GM12873 (cell line): ENCODE measurements around the gene EEF2.

Source experiments
- TF ChIP-seq, protein P1 (sequence below): IDR thresholded peaks from 2 replicates; pipeline ENCODE4 v1.5.1; 2012; ENCODE audit warnings: low read depth, mild to moderate bottlenecking, moderate library complexity, low read length, control low read depth; ENCODE audit not compliant: insufficient read depth; ENCODE audit errors: missing control alignments

EEF2 gene

DNA sequence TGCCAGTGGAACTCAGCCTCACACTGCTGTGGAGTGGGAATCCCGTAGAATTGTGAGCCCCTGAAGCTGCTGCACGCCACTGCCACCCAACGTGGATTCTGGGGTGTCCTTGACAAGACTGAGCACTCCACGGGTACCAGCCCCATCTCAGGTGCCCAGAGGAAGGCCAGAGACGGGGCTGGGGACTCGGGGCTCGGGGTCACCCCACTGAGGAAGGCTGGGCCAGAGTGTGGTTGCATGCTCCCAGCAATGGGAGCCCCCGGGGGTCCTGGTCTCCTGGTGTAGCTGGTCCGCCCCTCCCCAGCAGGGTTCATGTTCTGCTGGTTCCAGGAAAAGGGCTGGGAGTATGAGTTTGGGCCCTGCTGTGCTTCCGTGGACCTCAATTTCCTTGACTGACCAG lies 29.6 kb downstream of the EEF2 start:
- TF ChIP-seq, protein P1, sequence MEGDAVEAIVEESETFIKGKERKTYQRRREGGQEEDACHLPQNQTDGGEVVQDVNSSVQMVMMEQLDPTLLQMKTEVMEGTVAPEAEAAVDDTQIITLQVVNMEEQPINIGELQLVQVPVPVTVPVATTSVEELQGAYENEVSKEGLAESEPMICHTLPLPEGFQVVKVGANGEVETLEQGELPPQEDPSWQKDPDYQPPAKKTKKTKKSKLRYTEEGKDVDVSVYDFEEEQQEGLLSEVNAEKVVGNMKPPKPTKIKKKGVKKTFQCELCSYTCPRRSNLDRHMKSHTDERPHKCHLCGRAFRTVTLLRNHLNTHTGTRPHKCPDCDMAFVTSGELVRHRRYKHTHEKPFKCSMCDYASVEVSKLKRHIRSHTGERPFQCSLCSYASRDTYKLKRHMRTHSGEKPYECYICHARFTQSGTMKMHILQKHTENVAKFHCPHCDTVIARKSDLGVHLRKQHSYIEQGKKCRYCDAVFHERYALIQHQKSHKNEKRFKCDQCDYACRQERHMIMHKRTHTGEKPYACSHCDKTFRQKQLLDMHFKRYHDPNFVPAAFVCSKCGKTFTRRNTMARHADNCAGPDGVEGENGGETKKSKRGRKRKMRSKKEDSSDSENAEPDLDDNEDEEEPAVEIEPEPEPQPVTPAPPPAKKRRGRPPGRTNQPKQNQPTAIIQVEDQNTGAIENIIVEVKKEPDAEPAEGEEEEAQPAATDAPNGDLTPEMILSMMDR = no peak

DNA sequence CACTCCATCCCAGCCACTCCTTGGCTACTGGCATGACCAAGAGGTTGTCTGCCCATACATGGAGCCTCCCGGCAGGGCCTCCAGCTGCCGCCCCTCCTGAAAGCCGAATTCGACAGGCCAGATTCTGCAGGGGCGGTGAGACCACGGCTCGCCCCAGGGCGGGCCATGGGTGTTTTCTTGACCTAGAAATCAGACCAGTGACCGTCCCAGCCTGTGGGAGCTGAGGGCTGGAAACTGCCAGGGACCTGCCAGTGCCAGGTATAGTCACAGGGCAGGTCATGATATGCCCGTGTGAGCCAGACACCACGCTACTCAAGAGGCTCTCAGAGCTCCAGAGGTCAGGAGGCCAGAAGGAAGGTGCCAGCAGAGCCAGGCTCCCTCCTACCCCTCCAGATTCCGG lies 31.2 kb downstream of the EEF2 start:
- TF ChIP-seq, protein P1 = no peak

DNA sequence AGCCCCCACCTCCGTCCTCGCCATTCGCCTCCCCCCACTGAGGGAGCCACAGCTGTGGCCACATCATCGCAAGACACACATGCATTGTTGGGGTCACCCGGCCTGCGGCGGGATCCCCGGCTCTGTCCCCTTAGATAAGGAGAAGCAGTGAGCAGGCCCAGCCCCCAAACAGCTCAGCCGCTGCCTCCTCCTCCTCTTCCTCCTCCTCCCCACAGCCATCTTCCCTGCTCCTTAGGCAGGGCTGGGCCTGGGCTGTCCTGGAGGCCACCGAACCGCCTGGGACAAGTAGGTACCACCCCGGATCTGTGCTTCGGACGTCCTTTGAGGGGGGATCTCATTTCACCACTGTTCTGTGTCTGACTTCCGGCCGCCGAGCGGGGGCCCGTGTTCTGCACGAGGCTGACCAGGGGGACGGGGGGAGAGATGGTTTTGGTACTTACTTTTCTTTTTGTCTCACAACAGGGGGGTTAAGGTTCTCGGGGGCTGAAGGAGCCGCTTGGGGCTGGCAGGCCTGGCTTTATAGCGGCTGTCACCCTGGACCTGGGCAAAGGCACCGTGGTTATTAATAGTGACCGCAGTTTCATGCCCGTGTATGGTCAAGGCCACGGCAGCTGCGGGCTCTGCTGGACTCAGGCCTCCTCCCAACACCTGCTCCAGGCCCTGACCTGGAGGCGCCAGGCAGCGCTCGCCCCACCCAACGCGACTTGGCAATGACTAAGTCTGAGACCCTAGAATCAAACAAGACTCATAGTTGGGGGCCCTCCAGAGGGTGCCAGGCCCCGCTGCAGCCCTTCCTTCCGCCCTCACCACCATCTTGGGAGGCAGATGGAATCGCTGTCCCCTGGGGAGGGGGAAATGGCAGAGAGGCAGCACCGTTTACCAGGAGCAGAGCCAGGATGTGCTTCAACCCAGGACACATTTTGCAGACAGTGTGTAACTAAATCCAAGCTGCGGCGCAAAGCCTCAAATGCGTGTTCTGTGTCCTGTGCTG lies 34.1 kb downstream of the EEF2 start:
- TF ChIP-seq, protein P1 = no peak

DNA sequence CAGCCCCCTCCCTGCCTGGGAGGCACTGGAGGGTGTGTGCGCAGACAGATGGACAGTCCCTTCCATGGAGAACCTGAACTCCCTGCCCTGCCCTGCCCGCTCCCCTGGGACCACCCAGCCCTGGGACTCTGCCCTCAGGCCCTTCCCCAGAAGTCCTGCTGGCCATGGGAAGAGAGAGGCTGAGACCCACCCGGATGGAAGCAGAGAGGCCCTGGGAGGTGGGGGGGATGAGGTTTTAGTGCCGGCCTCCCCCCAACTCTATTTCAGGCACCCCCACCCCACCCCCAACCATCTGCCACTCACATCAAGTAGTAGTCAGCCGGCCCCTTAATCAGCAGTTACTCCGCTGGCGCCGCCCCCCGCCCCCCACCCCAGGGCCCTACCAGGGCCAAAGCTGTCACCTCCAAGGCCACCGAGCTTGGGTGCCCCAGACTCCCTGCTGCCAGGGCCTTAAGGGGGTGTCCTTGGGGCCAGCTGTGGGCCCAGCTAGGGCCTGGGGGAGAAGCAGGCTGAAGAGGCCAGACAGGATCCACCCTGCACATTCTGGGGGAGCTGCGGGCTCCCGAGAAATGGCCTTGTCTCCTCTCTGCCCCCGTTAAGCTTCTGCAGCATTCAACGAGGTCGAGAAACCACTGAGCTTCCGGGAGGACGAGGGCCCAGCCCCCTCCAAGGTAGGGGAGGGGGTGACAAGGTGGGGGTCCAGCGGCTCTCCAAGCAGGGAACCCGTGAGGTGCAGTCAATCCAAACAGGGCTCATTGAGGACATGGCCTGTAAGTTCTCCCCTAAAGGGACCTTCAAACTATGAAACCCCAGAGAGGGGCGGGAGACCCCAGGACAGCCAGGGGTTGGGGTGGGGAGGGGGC lies 35.0 kb downstream of the EEF2 start:
- TF ChIP-seq, protein P1 = no peak

DNA sequence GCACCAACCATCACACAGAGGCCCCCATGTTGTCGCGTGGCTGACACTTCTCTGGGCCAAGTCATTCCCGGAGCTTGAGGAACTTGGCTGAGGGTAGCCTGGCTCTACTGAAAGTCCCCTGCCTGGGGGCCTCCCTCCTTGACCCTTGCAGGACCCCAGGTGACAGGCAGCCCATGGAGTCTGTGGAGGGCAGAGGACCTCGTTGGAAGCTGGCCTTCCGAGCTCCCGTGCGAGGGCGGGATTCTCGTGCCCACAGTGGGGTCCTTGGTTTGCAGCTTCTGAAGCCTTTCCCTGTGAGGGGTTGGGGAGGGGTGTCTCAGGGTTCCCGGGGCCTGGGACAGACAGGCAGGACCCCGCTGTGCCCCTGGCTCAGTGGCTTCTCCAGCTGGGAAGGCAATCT lies 36.0 kb downstream of the EEF2 start:
- TF ChIP-seq, protein P1 = no peak

DNA sequence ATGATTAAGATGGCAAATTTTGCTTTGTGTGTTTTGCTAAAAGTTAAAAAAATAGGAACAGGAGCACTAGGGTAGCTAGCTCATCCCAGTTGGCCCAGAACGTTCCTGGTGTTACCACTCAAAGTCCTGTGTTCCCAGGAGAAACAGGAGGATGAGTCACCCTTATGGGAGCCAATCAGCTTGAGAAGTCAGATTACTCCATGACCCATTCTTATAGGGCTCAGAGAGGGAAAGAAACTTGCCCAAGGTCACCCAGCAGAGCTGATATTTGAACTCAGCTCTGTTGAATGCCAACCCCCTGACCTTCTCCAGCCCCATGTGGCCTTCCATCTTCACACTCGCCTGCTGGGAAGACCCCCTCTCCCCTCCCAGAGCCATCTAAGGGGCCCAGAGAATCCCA lies 39.4 kb downstream of the EEF2 start:
- TF ChIP-seq, protein P1 = no peak
